ENCODE results near the gene RAB11FIP4. TPM values are rescaled to one million over a fixed set of nuclear protein-coding genes. Genes with fewer than 3 reads are reported as not detected.

The RAB11FIP4 gene
- total RNA-seq, 1 experiment from 2014 or later = 15.1 TPM

- TF ChIP-seq CTCF (IDR thresholded peaks at IDR 0.05 in 2 of 3, conservative IDR thresholded peaks at IDR 0.05 in 1 of 3; ENCODE audit: borderline replicate concordance in 1 of 3, insufficient read depth in 1 of 3, low read depth in 2 of 3, low read length in 2 of 3) = no peak
Observed at GRCh38 chr17:31584438-31585279, 193.2 kb downstream of the RAB11FIP4 start (continued).

GRCh38 chr17:31585280-31585630 lies 193.8 kb downstream of the RAB11FIP4 start:
- Histone ChIP-seq H3K9me2 (ENCODE audit: insufficient read depth) (no peaks in the 10 kb centered on the region), H3K4me1 (ENCODE audit: control insufficient read depth in 1 of 2, insufficient read depth in 2 of 2, low read length in 2 of 2) (peaks cover 8 to 22% of the 10 kb centered on the region in 2 experiments), H3K9me3 (ENCODE audit: control insufficient read depth in 1 of 2, insufficient read depth in 1 of 2, low read depth in 1 of 2, low read length in 2 of 2) (no peaks in the 10 kb centered on the region), H3K36me3 (ENCODE audit: control insufficient read depth in 1 of 2, insufficient read depth in 2 of 2, low read length in 2 of 2) (no peaks in the 10 kb centered on the region), H3K27me3 (ENCODE audit: insufficient read depth, low read length) (no peaks in the 10 kb centered on the region), H3K4me3 (replicated peaks in 1 of 2; ENCODE audit: low read depth in 1 of 2, low read length in 2 of 2) (no peak overlapping the region), H2AFZ (ENCODE audit: low read depth, low read length, poor library complexity, severe bottlenecking) (no peak overlapping the region), H3K27ac (ENCODE audit: low read depth, low read length) (no peak overlapping the region), H4K20me1 (ENCODE audit: insufficient read depth) (no peaks in the 10 kb centered on the region), H3K9ac (ENCODE audit: low read length) (no peak overlapping the region), H3K79me2 (ENCODE audit: insufficient read depth, low read length) (no peaks in the 10 kb centered on the region), H3K4me2 (ENCODE audit: low read length) (no peak overlapping the region)
- TF ChIP-seq ATF3 (IDR thresholded peaks at IDR 0.05) (no peak), YY1 (IDR thresholded peaks at IDR 0.05; ENCODE audit: extremely low read depth, insufficient replicate concordance, low read depth, low read length) (no peak), SIN3A (IDR thresholded peaks at IDR 0.05; ENCODE audit: low read depth) (no peak), JUND (IDR thresholded peaks at IDR 0.05) (no peak), FOSL1 (IDR thresholded peaks at IDR 0.05; ENCODE audit: low read depth) (no peak), POLR2AphosphoS5 (IDR thresholded peaks at IDR 0.05; ENCODE audit: low read depth, low read length) (no peak), MAX (IDR thresholded peaks at IDR 0.05) (no peak), ZBTB33 (IDR thresholded peaks at IDR 0.05; ENCODE audit: extremely low read depth, insufficient replicate concordance, low read length) (no peak), EZH2phosphoT487 (IDR thresholded peaks at IDR 0.05; ENCODE audit: borderline replicate concordance) (no peak), POLR2A (IDR thresholded peaks at IDR 0.05; ENCODE audit: borderline replicate concordance, extremely low read depth, insufficient read depth, insufficient read length) (no peak), CEBPB (IDR thresholded peaks at IDR 0.05; ENCODE audit: low read depth) (no peak), REST (IDR thresholded peaks at IDR 0.05; ENCODE audit: low read depth) (no peak), EGR1 (IDR thresholded peaks at IDR 0.05; ENCODE audit: low read depth) (no peak)
- DNase-seq (ENCODE audit: low read depth, low spot score) (no peak), ATAC-seq (no peak)
- ChIA-PET POLR2A (no interaction called here), RAD21 (ENCODE audit: low non-redundant PET in 1 of 2, low total read pairs in 2 of 2, uncharacterized antibody in 2 of 2, unreplicated experiment in 2 of 2) (no interaction called here), CTCF (no interaction called here)
- intact Hi-C loops (cut with micrococcal nuclease) = no loop called here
- no TSS peak for BruUV-seq (replicated peaks)

Measured in HCT116 (cell line).